Karpas-422 (cell line): ENCODE data around the gene IQGAP1. TPM values are rescaled to one million over a fixed set of nuclear protein-coding genes. Genes with fewer than 3 reads are reported as not detected.

Experiments used
- DNase-seq: peaks from one replicate; pipeline ENCODE4 v3.0.0-alpha.2; 2015
- H2AFZ ChIP-seq: fragments of 200-600 bp; sonication (generic); 2 replicates; pipeline ENCODE4 v1.6.1; 2014; ENCODE audit warnings: antibody characterized with exemption, low read length, mixed read lengths
- H3K27ac ChIP-seq: fragments of 200-600 bp; sonication (generic); 2 replicates; pipeline ENCODE4 v1.5.1; 2014; ENCODE audit warnings: mild to moderate bottlenecking, low read length, moderate library complexity
- H3K27me3 ChIP-seq: fragments of 200-600 bp; sonication (generic); 2 replicates; pipeline ENCODE4 v1.6.1; 2014; ENCODE audit warnings: low read length, mixed read lengths
- H3K36me3 ChIP-seq: fragments of 200-600 bp; sonication (generic); 2 replicates; pipeline ENCODE4 v1.6.1; 2014; ENCODE audit warnings: low read length, mixed read lengths; ENCODE audit not compliant: insufficient read depth
- H3K4me1 ChIP-seq: fragments of 200-600 bp; sonication (generic); 2 replicates; pipeline ENCODE4 v1.6.1; 2014; ENCODE audit warnings: mild to moderate bottlenecking, low read length, mixed read lengths
- H3K4me2 ChIP-seq: fragments of 200-600 bp; sonication (generic); 2 replicates; pipeline ENCODE4 v1.6.1; 2014; ENCODE audit warnings: low read length, low read depth, mild to moderate bottlenecking; ENCODE audit not compliant: poor library complexity, severe bottlenecking
- H3K4me3 ChIP-seq: fragments of 200-600 bp; sonication (generic); 2 replicates; pipeline ENCODE4 v1.5.1; 2014; ENCODE audit warnings: mild to moderate bottlenecking, antibody characterized with exemption, low read length, mixed read lengths
- H3K79me2 ChIP-seq: fragments of 200-600 bp; sonication (generic); 2 replicates; pipeline ENCODE4 v1.6.1; 2014; ENCODE audit warnings: mild to moderate bottlenecking, low read length, mixed read lengths
- H3K9ac ChIP-seq: fragments of 200-600 bp; sonication (generic); 2 replicates; pipeline ENCODE4 v1.6.0; 2014; ENCODE audit warnings: low read length
- H3K9me2 ChIP-seq: fragments of 200-600 bp; sonication (generic), shearing (Covaris generic); replicated peaks from 2 replicates; pipeline ENCODE4 v1.6.0; 2014; ENCODE audit warnings: mild to moderate bottlenecking, low read length, moderate library complexity; ENCODE audit not compliant: insufficient read depth
- H3K9me3 ChIP-seq: fragments of 300-700, 200-600 bp; sonication (generic); 2 replicates; pipeline ENCODE4 v1.6.1; 2014; ENCODE audit warnings: low read length, mixed read lengths
- H4K20me1 ChIP-seq: fragments of 200-600 bp; sonication (generic); 2 replicates; pipeline ENCODE4 v1.6.1; 2014; ENCODE audit warnings: mild to moderate bottlenecking, antibody characterized with exemption, low read length, low read depth; ENCODE audit not compliant: insufficient read depth
- total RNA-seq: library from RNA; depleted of rRNA; stranded (reverse); fragments of >200 nt; shearing (Covaris generic); gene quantifications from 2 replicates; pipeline ENCODE4 v1.2.3, GENCODE V29; 2014; ENCODE audit warnings: low replicate concordance

IQGAP1 gene
- total RNA-seq, 1 experiment from 2014 or later = 122 TPM

DNA sequence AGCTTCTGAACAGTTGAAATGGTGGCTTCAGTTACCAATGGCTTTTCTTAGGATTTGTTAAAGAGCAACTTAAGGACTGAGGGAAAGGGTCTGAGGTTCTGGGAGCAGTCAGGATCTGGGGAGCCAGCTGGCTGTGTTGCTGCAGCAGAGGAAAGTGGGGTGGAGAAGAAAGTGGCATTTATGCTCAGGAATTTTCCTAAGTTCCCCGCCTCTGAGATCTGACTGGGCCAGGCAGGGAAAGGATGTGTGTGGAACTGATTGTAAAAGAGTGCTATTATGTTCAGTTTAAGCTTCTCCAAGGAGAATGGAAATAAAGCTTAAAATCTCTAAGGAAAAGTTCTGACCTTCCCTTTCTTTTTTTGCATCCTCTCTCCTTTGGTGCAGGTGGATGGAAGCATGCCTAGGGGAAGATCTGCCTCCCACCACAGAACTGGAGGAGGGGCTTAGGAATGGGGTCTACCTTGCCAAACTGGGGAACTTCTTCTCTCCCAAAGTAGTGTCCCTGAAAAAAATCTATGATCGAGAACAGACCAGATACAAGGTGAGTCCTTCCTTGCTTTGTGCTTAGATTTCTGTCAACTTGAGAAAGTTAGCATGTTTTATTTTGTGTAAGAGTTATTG is 37.8 kb downstream of the IQGAP1 start:
- H3K9me3 ChIP-seq = no peaks in the 10 kb centered on the region
- no peak overlapping the region for H3K4me2 ChIP-seq
- H3K36me3 ChIP-seq = peaks cover 13% of the 10 kb centered on the region; the same call in 1 of the 2 replicates
- H3K27ac ChIP-seq = no peak overlapping the region
- no peak overlapping the region for H3K4me3 ChIP-seq
- no peaks in the 10 kb centered on the region for H3K27me3 ChIP-seq
- H3K9me2 ChIP-seq = no peaks in the 10 kb centered on the region
- DNase-seq = no peak
- H3K79me2 ChIP-seq = peaks cover 69% of the 10 kb centered on the region
- H3K9ac ChIP-seq = no peak overlapping the region
- no peak overlapping the region for H2AFZ ChIP-seq
- no peaks in the 10 kb centered on the region for H4K20me1 ChIP-seq
- 0 out of 2 replicates have a peak, but pooled peaks cover 2% of the 10 kb centered on the region for H3K4me1 ChIP-seq

DNA sequence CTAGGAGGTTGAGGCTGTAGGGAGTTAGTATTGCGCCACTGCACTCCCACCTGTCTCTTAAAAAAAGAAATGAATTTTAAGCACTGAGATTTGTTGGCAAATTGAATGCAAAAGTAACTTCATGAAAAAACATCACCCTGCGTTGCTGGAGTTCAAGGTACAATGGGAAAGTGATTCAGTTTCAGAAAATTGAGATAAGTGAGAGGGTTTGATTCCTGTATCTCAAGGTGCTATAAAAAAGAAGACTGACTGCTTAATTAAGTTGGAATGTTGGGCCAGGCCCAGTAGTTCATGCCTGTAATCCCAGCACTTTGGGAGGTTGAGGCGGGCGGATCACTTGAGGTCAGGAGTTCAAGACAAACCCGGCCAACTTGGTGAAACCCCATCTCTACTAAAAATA is 39.1 kb downstream of the IQGAP1 start:
- H3K36me3 ChIP-seq = peaks cover 13% of the 10 kb centered on the region; the same call in 1 of the 2 replicates

GRCh38 chr15:90432253-90432652 is 44.2 kb downstream of the IQGAP1 start:
- H3K27ac ChIP-seq = no peak overlapping the region
- H3K27me3 ChIP-seq = no peaks in the 10 kb centered on the region
- peaks cover 23% of the 10 kb centered on the region for H3K36me3 ChIP-seq
- no peaks in the 10 kb centered on the region for H3K9me2 ChIP-seq
- no peak overlapping the region for H3K4me2 ChIP-seq
- no peaks in the 10 kb centered on the region for H4K20me1 ChIP-seq
- no peaks in the 10 kb centered on the region for H3K4me1 ChIP-seq
- H3K79me2 ChIP-seq = peaks cover 39% of the 10 kb centered on the region
- H3K9ac ChIP-seq = no peak overlapping the region
- no peak for DNase-seq
- no peak overlapping the region for H3K4me3 ChIP-seq
- H2AFZ ChIP-seq = no peak overlapping the region
- H3K9me3 ChIP-seq = no peaks in the 10 kb centered on the region

More for the DNA sequence above, 39.1 kb downstream of the IQGAP1 start:
- no peaks in the 10 kb centered on the region for H3K9me2 ChIP-seq
- peaks cover 60% of the 10 kb centered on the region for H3K79me2 ChIP-seq
- H3K27me3 ChIP-seq = no peaks in the 10 kb centered on the region
- no peaks in the 10 kb centered on the region for H3K9me3 ChIP-seq
- H4K20me1 ChIP-seq = no peaks in the 10 kb centered on the region
- H3K27ac ChIP-seq = no peak overlapping the region
- H3K4me3 ChIP-seq = no peak overlapping the region
- no peak for DNase-seq
- no peak overlapping the region for H2AFZ ChIP-seq
- H3K4me2 ChIP-seq = no peak overlapping the region
- H3K9ac ChIP-seq = no peak overlapping the region
- 0 out of 2 replicates have a peak, but pooled peaks cover under 1% of the 10 kb centered on the region for H3K4me1 ChIP-seq

GRCh38 chr15:90435652-90436337 is 47.8 kb downstream of the IQGAP1 start:
- no peak overlapping the region for H3K4me3 ChIP-seq
- no peak overlapping the region for H2AFZ ChIP-seq
- H4K20me1 ChIP-seq = no peaks in the 10 kb centered on the region
- H3K4me2 ChIP-seq = no peak overlapping the region
- no peak overlapping the region for H3K9ac ChIP-seq
- H3K27ac ChIP-seq = no peak overlapping the region
- H3K9me2 ChIP-seq = no peaks in the 10 kb centered on the region
- DNase-seq = no peak
- no peaks in the 10 kb centered on the region for H3K4me1 ChIP-seq
- peaks cover 14% of the 10 kb centered on the region for H3K36me3 ChIP-seq
- H3K79me2 ChIP-seq = peaks cover 36% of the 10 kb centered on the region
- no peaks in the 10 kb centered on the region for H3K9me3 ChIP-seq
- no peaks in the 10 kb centered on the region for H3K27me3 ChIP-seq

DNA sequence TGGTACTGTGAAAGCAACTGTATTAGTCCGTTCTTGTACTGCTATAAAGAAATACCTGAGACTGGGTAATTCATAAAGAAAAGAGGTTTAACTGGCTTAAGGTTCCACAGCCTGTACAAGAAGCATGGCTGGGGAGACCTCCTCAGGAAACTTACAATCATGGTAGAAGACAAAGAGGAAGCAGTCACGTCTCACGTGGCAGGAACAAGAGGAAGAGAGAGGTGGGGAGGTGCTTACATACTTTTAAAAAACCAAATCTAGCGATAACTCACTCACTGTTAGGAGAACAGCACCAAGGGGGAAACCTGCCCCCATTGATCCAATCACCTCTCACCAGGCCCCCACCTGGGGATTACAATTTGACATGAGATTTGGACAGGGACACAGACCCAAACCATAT is 48.9 kb downstream of the IQGAP1 start:
- Histone ChIP-seq H2AFZ (no peak overlapping the region), H3K4me3 (no peak overlapping the region), H3K27me3 (no peaks in the 10 kb centered on the region), H3K36me3 (peaks cover 14% of the 10 kb centered on the region), H3K79me2 (peaks cover 33% of the 10 kb centered on the region), H3K9ac (no peak overlapping the region), H3K4me1 (no peaks in the 10 kb centered on the region), H4K20me1 (no peaks in the 10 kb centered on the region), H3K9me3 (no peaks in the 10 kb centered on the region), H3K4me2 (no peak overlapping the region), H3K9me2 (no peaks in the 10 kb centered on the region), H3K27ac (no peak overlapping the region)
- DNase-seq = no peak

GRCh38 chr15:90437516-90437915 is 49.5 kb downstream of the IQGAP1 start:
- Histone ChIP-seq H3K4me1 (no peaks in the 10 kb centered on the region), H3K27me3 (no peaks in the 10 kb centered on the region), H3K36me3 (peaks cover 14% of the 10 kb centered on the region), H3K79me2 (peaks cover 28% of the 10 kb centered on the region), H2AFZ (no peak overlapping the region), H3K9me2 (no peaks in the 10 kb centered on the region), H3K27ac (no peak overlapping the region), H3K4me2 (no peak overlapping the region), H4K20me1 (no peaks in the 10 kb centered on the region), H3K9me3 (no peaks in the 10 kb centered on the region), H3K4me3 (no peak overlapping the region), H3K9ac (no peak overlapping the region)
- no peak for DNase-seq

GRCh38 chr15:90439946-90440345 is 51.9 kb downstream of the IQGAP1 start:
- no peak for DNase-seq
- H3K9me2 ChIP-seq = no peaks in the 10 kb centered on the region
- no peaks in the 10 kb centered on the region for H4K20me1 ChIP-seq
- H3K27me3 ChIP-seq = no peaks in the 10 kb centered on the region
- no peak overlapping the region for H3K4me3 ChIP-seq
- no peaks in the 10 kb centered on the region for H3K9me3 ChIP-seq
- no peak overlapping the region for H3K4me2 ChIP-seq
- peaks cover 8% of the 10 kb centered on the region; the same call in 1 of the 2 replicates for H3K36me3 ChIP-seq
- no peak overlapping the region for H3K27ac ChIP-seq
- peaks cover 23% of the 10 kb centered on the region for H3K79me2 ChIP-seq
- H2AFZ ChIP-seq = no peak overlapping the region
- H3K9ac ChIP-seq = no peak overlapping the region
- H3K4me1 ChIP-seq = no peaks in the 10 kb centered on the region

DNA sequence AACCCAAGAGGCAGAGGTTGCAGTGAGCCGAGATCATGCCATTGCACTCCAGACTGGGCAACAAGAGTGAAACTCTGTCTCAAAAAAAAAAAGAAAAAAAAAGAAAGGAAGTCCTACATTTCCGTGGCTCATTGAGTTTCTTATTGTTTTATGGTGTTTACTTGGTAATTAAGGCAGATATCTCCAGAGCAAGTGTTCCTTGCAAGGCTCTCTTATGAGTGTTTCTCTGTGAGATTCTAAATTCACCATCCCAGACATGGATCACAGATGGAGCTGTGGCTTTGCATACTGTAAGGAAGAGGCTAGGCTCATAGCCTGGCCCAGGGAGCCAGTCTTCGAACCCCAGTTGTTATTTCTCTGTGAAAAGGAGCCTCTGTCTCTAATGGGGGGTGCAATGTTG is 53.0 kb downstream of the IQGAP1 start:
- H3K79me2 ChIP-seq = peaks cover 17% of the 10 kb centered on the region
- no peaks in the 10 kb centered on the region for H3K9me2 ChIP-seq
- H4K20me1 ChIP-seq = no peaks in the 10 kb centered on the region
- peaks cover 13% of the 10 kb centered on the region; the same call in 1 of the 2 replicates for H3K36me3 ChIP-seq
- H3K9me3 ChIP-seq = no peaks in the 10 kb centered on the region
- no peak overlapping the region for H3K27ac ChIP-seq
- DNase-seq = no peak
- H3K4me3 ChIP-seq = no peak overlapping the region
- H3K4me1 ChIP-seq = no peaks in the 10 kb centered on the region
- H3K27me3 ChIP-seq = no peaks in the 10 kb centered on the region
- no peak overlapping the region for H3K9ac ChIP-seq
- H3K4me2 ChIP-seq = no peak overlapping the region
- no peak overlapping the region for H2AFZ ChIP-seq
